GM08714 (cell line): ENCODE results near the gene NUP98.
"Not testable (repeated sequence)": the region's sequence is repeated elsewhere in the genome, so short reads cannot be mapped to it uniquely, and the experiment has no call there.

Experiments used
- H3K4me3 ChIP-seq: fragments of 200-500 bp; sonication (Bioruptor generic); 2 replicates; pipeline ENCODE4 v1.5.1; 2014; ENCODE audit warnings: mild to moderate bottlenecking, low read length, inconsistent platforms
- ZNF274 ChIP-seq: IDR thresholded peaks from 2 replicates; pipeline ENCODE4 v1.6.1; 2012; ENCODE audit warnings: mild to moderate bottlenecking, low read depth, low read length

Gene NUP98

GRCh38 chr11:3817181-3817800 is 19.9 kb upstream of the NUP98 start:
- TF ChIP-seq ZNF274: no peak
- no peak overlapping the region for H3K4me3 ChIP-seq

- H3K4me3 ChIP-seq: no peak overlapping the region
- TF ChIP-seq ZNF274: no peak
These were observed 19.3 kb upstream of the NUP98 start for GRCh38 chr11:3816673-3817072.

DNA sequence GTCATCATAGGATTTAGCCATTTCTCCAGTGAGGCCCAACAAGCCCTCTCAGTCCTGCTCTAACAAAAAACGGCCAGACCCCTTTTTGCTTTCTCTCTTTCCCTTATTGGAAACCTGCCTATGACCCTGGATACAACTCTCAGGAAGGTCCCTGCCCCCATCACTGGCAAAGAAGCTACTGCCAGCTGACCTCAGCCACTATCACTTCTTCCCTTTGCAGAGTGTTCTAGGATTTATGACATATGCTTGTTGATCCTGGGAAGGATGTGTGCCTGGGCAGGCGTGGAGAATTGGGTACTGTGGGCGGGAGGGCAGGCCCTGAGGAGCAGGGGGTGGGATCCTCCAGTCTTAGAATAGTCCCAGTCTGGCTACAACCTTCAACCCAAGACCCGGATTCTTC is 18.5 kb upstream of the NUP98 start:
- no peak overlapping the region for H3K4me3 ChIP-seq
- TF ChIP-seq ZNF274: no peak

GRCh38 chr11:3814832-3815231 is 17.5 kb upstream of the NUP98 start:
- H3K4me3 ChIP-seq: not testable (repeated sequence)

DNA sequence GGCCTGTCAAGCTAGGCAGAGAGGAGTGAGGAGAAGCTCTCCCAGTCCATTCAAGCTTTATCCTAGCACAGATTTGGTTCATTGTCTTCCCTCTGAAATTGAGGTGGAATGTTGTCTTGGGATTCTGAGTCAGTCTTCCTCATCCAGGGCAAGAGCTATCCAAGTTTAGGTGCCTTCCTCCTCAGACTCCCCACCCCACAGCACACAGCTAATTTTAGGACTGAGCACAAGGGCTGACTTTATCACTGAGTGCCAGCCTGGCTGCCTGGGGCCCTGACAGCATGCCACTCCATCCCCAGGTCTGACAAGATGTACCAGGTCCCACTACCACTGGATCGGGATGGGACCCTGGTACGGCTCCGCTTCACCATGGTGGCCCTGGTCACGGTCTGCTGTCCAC is 13.6 kb upstream of the NUP98 start:
- no peak for TF ChIP-seq ZNF274
- no peak overlapping the region for H3K4me3 ChIP-seq

GRCh38 chr11:3810446-3810845 is 13.1 kb upstream of the NUP98 start:
- no peak overlapping the region for H3K4me3 ChIP-seq
- TF ChIP-seq ZNF274: no peak

DNA sequence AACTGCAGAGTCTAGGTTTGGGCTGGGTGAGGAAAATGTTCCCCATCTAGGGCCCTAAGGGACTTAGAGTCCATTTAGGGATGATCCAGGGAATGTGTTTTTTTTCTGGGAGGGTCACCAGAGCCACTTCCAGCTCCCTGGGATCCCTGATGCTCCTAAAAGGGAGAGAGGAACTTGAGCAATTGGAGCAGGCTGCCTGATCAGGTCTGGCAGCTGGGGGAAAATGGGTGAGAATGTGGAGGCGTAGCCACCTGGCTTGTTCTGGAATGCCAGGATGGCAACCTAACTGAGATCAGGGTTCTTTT is 12.2 kb upstream of the NUP98 start:
- TF ChIP-seq ZNF274: no peak
- no peak overlapping the region for H3K4me3 ChIP-seq

DNA sequence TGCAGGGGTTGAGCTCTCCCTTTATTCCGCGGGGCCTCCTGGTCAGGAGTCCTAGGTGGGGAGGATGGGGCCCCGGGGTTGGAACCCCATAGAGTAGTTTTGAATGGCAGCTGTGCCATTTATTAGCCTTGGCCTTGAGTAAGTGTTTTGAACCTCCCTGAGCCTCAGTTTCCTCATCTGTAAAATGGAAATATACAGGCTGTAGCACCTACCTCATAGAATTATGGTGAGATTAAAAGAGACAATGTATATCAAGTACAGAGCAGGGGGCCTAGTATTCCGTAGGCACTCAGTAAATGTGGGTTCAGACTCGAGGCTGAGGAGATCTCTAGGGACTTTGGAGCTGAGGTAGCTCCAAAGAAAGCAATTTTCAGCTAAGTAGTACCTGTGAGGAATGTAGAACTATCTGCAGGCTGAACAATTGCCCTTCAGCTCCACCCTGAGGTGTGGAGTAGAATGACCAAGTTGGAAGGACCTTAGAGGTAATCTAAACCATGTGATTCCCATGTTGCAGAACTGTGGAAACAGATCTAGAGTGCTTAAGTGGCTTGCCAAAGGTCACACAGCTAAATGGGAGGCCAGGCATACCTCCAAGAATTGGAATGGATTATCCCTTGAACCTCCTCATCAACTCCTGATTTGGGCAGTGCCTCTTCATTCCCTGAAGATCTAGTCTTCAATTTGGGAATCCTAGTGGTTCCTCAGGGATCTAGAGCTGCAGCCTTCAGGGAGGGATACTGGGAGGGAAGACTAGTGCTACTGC is 11.7 kb upstream of the NUP98 start:
- no peak for TF ChIP-seq ZNF274
- peak overlapping the region; percentile 67 for H3K4me3 ChIP-seq

DNA sequence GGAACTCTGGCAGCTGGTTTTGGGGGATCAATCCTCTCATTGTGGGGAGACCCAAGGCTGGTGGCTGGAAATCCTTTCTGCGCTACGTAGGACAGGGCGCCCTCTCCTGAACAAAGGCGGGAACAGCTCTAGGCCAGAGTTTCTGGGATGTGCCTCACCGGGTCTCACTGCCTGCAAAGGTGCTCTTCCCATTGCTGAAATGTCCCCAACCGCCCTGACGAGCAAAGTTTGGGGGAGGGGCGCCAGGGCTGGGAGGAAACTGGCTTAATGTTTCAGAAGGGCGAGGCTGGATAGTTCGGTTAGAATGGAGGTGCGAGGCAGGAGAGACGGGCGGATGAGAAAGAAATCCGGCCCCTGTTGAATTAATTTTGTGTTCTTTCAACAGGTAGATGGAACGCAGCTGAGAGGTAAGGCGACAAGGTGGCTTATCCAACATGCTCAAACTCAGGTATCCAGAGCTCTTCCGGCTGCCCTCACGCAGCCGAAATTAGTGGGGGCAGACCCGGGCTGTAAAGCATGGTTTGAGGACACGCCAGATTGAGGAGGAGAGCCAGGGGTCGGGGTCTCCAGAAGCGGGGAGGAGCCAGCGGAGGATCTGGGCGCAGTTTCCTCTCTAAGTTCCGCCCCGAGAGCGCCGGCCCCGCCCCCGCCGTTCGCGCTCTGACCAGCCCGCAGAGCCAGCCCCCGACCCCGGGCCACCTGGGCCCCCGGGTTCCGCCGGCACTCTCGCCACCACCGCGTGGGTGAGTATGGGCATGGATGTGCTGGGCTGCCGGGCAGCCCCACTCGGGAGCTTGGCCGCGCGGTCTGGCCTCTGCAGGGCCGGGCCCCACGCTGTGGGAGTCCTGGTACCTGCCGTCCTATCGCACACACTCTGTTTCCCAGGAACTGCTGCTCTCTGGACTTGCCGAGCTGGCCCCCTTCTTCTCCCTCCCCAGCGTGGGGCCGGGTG is 10.8 kb upstream of the NUP98 start, which contains the start of gene PGAP2:
PGAP2 (plus strand) TSS at position 652 of the 952 bp plus-strand sequence. CDS start 2,700 bp downstream, outside the sequence.
- peak within 1 kb of the TSS; percentile 67 for H3K4me3 ChIP-seq
- TF ChIP-seq ZNF274: no peak

GRCh38 chr11:3803726-3804495 is 6.6 kb upstream of the NUP98 start:
- H3K4me3 ChIP-seq: no peak overlapping the region
- no peak for TF ChIP-seq ZNF274

DNA sequence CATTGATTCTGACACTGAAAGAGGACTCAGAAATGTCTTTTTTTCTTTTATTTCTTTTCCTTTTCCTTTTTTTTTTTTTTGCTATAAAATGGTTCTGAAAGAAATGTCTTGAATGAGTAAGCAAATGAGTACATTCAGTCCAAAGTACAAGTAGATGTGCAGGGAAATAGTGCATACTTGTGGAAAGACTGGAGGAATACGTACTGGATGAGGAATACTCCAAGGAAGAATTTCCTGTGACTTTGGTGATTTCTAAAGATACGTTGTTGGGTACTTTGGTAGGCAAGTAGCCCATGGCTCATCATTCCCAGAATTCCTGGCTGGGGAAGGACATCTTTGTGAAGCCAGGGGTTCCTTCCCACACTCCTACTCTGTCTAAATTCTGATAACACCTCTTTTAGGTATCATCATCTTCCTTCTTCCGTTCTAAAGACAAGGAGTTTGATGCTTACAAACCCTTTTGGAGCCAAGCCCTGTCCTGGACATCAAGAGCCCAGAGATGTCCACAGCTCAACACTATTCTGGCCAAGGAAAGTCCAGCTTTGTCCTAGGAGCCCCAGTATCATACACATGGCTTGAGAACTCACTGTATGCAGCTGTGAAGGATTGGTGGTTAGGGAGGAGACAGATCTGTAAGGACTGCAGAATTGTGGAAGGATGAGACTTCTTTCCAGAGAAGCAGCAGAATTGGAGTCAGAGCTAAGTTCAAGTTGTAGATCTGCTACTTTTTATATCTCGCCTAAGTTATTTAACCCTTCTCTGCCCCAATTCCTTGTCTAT is 4.8 kb upstream of the NUP98 start:
- no peak overlapping the region for H3K4me3 ChIP-seq
- no peak for TF ChIP-seq ZNF274

GRCh38 chr11:3799873-3800272 is 2.5 kb upstream of the NUP98 start:
- no peak for TF ChIP-seq ZNF274
- no peak overlapping the region for H3K4me3 ChIP-seq

DNA sequence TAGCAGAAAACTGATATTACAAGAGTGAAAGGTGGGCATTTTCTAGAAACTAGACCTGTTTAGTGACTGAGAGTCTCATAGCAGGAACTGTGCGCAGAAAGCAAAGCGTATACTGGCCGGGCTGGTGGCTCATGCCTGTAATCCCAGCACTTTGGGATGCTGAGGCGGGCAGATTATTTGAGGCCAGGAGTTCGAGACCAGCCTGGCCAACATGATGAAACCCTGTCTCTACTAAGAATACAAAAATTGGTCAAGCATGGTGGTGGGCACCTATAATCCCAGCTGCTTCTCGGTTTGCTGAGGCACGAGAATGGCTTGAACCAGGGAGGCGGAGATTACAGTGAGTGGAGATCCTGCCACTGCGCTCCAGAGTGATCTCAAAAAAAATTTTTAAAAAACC is 1.8 kb upstream of the NUP98 start:
- H3K4me3 ChIP-seq: no peak overlapping the region
- TF ChIP-seq ZNF274: no peak

- peak overlapping the region; percentile 91 for H3K4me3 ChIP-seq
- TF ChIP-seq ZNF274: no peak
These were observed 489 bp downstream of the NUP98 start for GRCh38 chr11:3796801-3797328.
